ENCODE results near the gene RPLP2. TPM values are rescaled to one million over a fixed set of nuclear protein-coding genes. Genes with fewer than 3 reads are reported as not detected.

RPLP2 gene
- total RNA-seq, 1 experiment from 2014 or later = 1,147 TPM

GRCh38 chr11:834371-835316 is 24.9 kb downstream of the RPLP2 start:
- DNase-seq (ENCODE audit: low spot score) = peak; percentile 99

- DNase-seq (ENCODE audit: low spot score) = no peak
Observed at GRCh38 chr11:836274-836673, 26.5 kb downstream of the RPLP2 start.

- DNase-seq (ENCODE audit: low spot score) = no peak
Observed at GRCh38 chr11:836700-837099, 26.9 kb downstream of the RPLP2 start.

- DNase-seq (ENCODE audit: low spot score) = no peak
Observed at GRCh38 chr11:837189-837989, 27.6 kb downstream of the RPLP2 start.

- no peak for DNase-seq (ENCODE audit: low spot score)
Observed at GRCh38 chr11:837990-838307, 28.2 kb downstream of the RPLP2 start.

- DNase-seq (ENCODE audit: low spot score) = peak; percentile 70
Observed at GRCh38 chr11:838441-839279, 28.9 kb downstream of the RPLP2 start.

- DNase-seq (ENCODE audit: low spot score) = no peak
Observed at GRCh38 chr11:839280-839623, 29.5 kb downstream of the RPLP2 start.

- DNase-seq (ENCODE audit: low spot score) = no peak
Observed at GRCh38 chr11:839875-840617, 30.3 kb downstream of the RPLP2 start.

GRCh38 chr11:841981-842369 is 32.2 kb downstream of the RPLP2 start:
- no peak for DNase-seq (ENCODE audit: low spot score)

GRCh38 chr11:842370-843002 is 32.7 kb downstream of the RPLP2 start, which contains the start of the genes POLR2L and TSPAN4:
TSS of gene POLR2L (minus strand) at chr11:842529. CDS start at chr11:842508, 21 bp downstream.
TSS of gene TSPAN4 (plus strand) at chr11:842852. CDS start at chr11:850305, 7,453 bp downstream.
- DNase-seq (ENCODE audit: low spot score) = peak; percentile 92

- DNase-seq (ENCODE audit: low spot score) = no peak
Observed at GRCh38 chr11:843086-843734, 33.4 kb downstream of the RPLP2 start.

- peak; percentile 96 for DNase-seq (ENCODE audit: low spot score)
Observed at GRCh38 chr11:843818-844692, 34.3 kb downstream of the RPLP2 start.

- peak; percentile 95 for DNase-seq (ENCODE audit: low spot score)
Observed at GRCh38 chr11:844693-845644, 35.2 kb downstream of the RPLP2 start.

- no peak for DNase-seq (ENCODE audit: low spot score)
Observed at GRCh38 chr11:845872-846495, 36.2 kb downstream of the RPLP2 start.

GRCh38 chr11:846496-847098 is 36.8 kb downstream of the RPLP2 start:
- no peak for DNase-seq (ENCODE audit: low spot score)

GRCh38 chr11:847876-848275 is 38.1 kb downstream of the RPLP2 start:
- no peak for DNase-seq (ENCODE audit: low spot score)

GRCh38 chr11:848380-848931 is 38.7 kb downstream of the RPLP2 start:
- DNase-seq (ENCODE audit: low spot score) = no peak

Measured in H4 (cell line).